Peyer's patch (tissue), 4 donors: ENCODE data around the gene GRAMD4.

Source experiments
- CTCF ChIP-seq, 6 experiments: fragments of 450-650 bp in 4 of 6; fragments of 200-600 bp in 2 of 6; sonication (generic) in 1 of 6; IDR thresholded peaks; one replicate each; pipeline ENCODE4 v1.5.1; 2017 to 2019; ENCODE audit warnings: antibody characterized with exemption in 6 of 6, mild to moderate bottlenecking in 3 of 6, moderate library complexity in 1 of 6
- POLR2A ChIP-seq, 2 donors: fragments of 450-650 bp; IDR thresholded peaks; one replicate each; pipeline ENCODE4 v1.5.1; 2017; ENCODE audit warnings: antibody characterized with exemption in 2 of 2, mild to moderate bottlenecking in 2 of 2, moderate library complexity in 2 of 2

GRCh38 chr22:46712288-46712687, 92.1 kb downstream of the GRAMD4 start:
- TF ChIP-seq CTCF (IDR thresholded peaks at IDR 0.05) (no peak), POLR2A (IDR thresholded peaks at IDR 0.05) (no peak)
